WTC11 (cell line): ENCODE measurements around the gene UCN3. TPM values are rescaled to one million over a fixed set of nuclear protein-coding genes. Genes with fewer than 3 reads are reported as not detected.

ENCODE experiments used
- ATAC-seq: fragments of 200-7000 bp; cut with Tn5 transposase; 2 replicates; pipeline ENCODE4 v1.10.0; 2021; ENCODE audit warnings: mild to moderate bottlenecking, moderate library complexity
- CTCF ChIA-PET: fragments of 300-600 bp; sonication (Branson Sonifier 250); formaldehyde crosslinking; loops from one replicate; lab custom pipeline; 2021; ENCODE audit warnings: antibody characterized with exemption; lab: Charles Lee
- POLR2A ChIA-PET: fragments of 350-600 bp; sonication (Branson Sonifier 250); formaldehyde crosslinking; loops from one replicate; lab custom pipeline; 2021; ENCODE audit warnings: antibody characterized with exemption; lab: Charles Lee
- DNase-seq: peaks from one replicate; pipeline ENCODE4 v3.0.0; 2021; ENCODE audit warnings: low spot score
- H3K27ac Mint-ChIP-seq: 2 replicates; pipeline ENCODE4 v1.8.0; 2021; ENCODE audit warnings: mixed read lengths
- H3K27me3 Mint-ChIP-seq: 2 replicates; pipeline ENCODE4 v1.8.0; 2021; ENCODE audit warnings: low read depth, mild to moderate bottlenecking, moderate library complexity, mixed read lengths
- H3K36me3 Mint-ChIP-seq: 2 replicates; pipeline ENCODE4 v1.8.0; 2021; ENCODE audit warnings: mixed read lengths
- H3K4me1 Mint-ChIP-seq: 2 replicates; pipeline ENCODE4 v1.8.0; 2022; ENCODE audit warnings: mixed read lengths
- H3K4me3 Mint-ChIP-seq: 2 replicates; pipeline ENCODE4 v1.8.0; 2021; ENCODE audit warnings: mild to moderate bottlenecking, moderate library complexity, mixed read lengths
- H3K9me3 Mint-ChIP-seq: 2 replicates; pipeline ENCODE4 v1.8.0; 2021; ENCODE audit warnings: mixed read lengths
- AFF4 ChIP-seq: sonication (generic); formaldehyde crosslinking; IDR thresholded peaks from 2 replicates; pipeline ENCODE4 v1.8.1; 2023; ENCODE audit warnings: mild to moderate bottlenecking, missing genetic modification reagents, borderline replicate concordance
- CREB1 ChIP-seq: sonication (generic); formaldehyde crosslinking; IDR thresholded peaks from 2 replicates; pipeline ENCODE4 v1.8.0; 2023; ENCODE audit warnings: mild to moderate bottlenecking, missing genetic modification reagents
- ERG ChIP-seq: fragments of 250-450 bp; sonication (Bioruptor Pico); IDR thresholded peaks from 2 replicates; pipeline ENCODE4 v1.8.0; 2021; ENCODE audit warnings: mild to moderate bottlenecking
- MYBL2 ChIP-seq: sonication (generic); formaldehyde crosslinking; IDR thresholded peaks from 2 replicates; pipeline ENCODE4 v1.8.1; 2023; ENCODE audit warnings: mild to moderate bottlenecking, moderate library complexity, missing genetic modification reagents
- SMAD4 ChIP-seq: sonication (generic); formaldehyde crosslinking; IDR thresholded peaks from 2 replicates; pipeline ENCODE4 v1.8.0; 2022; ENCODE audit warnings: mild to moderate bottlenecking, missing genetic modification reagents
- TEAD4 ChIP-seq: sonication (generic); formaldehyde crosslinking; IDR thresholded peaks from 2 replicates; pipeline ENCODE4 v1.8.0; 2022; ENCODE audit warnings: mild to moderate bottlenecking, missing genetic modification reagents
- ZBTB43 ChIP-seq: sonication (generic); formaldehyde crosslinking; IDR thresholded peaks from 2 replicates; pipeline ENCODE4 v1.8.1; 2023; ENCODE audit warnings: mild to moderate bottlenecking, missing genetic modification reagents
- ZNF121 ChIP-seq: sonication (generic); formaldehyde crosslinking; IDR thresholded peaks from 2 replicates; pipeline ENCODE4 v1.8.0; 2023; ENCODE audit warnings: missing genetic modification reagents
- ZNF219 ChIP-seq: sonication (generic); formaldehyde crosslinking; IDR thresholded peaks from 2 replicates; pipeline ENCODE4 v1.8.0; 2023; ENCODE audit warnings: missing genetic modification reagents, mild to moderate bottlenecking, borderline replicate concordance
- ZNF423 ChIP-seq: fragments of 250-450 bp; sonication (Bioruptor Pico); IDR thresholded peaks from 2 replicates; pipeline ENCODE4 v2.1.2; 2022; ENCODE audit warnings: mild to moderate bottlenecking, moderate library complexity
- ZSCAN18 ChIP-seq: fragments of 250-450 bp; sonication (Bioruptor Pico); IDR thresholded peaks from 2 replicates; pipeline ENCODE4 v2.1.2; 2022; ENCODE audit warnings: mild to moderate bottlenecking, moderate library complexity
- total RNA-seq: library from RNA; stranded (reverse); gene quantifications from 3 replicates; pipeline ENCODE4 v1.2.3, GENCODE V29; 2021
- TF ChIP-seq, protein P1 (sequence below): fragments of 250-450 bp; sonication (Bioruptor Pico); conservative IDR thresholded peaks from 2 replicates; pipeline ENCODE4 v1.9.0; 2021; ENCODE audit warnings: mild to moderate bottlenecking
- TF ChIP-seq, protein P2 (sequence below): sonication (generic); formaldehyde crosslinking; IDR thresholded peaks from 2 replicates; pipeline ENCODE4 v1.8.1; 2022; ENCODE audit warnings: low read depth, mild to moderate bottlenecking, moderate library complexity, missing genetic modification reagents, borderline replicate concordance
- TF ChIP-seq, protein P3 (sequence below): sonication (generic); formaldehyde crosslinking; IDR thresholded peaks from 2 replicates; pipeline ENCODE4 v1.8.1; 2022; ENCODE audit warnings: mild to moderate bottlenecking, moderate library complexity, missing genetic modification reagents
- TF ChIP-seq, protein P4 (sequence below): sonication (generic); formaldehyde crosslinking; IDR thresholded peaks from 2 replicates; pipeline ENCODE4 v1.8.1; 2022; ENCODE audit warnings: low read depth, missing genetic modification reagents, borderline replicate concordance

The UCN3 gene
- total RNA-seq, 1 experiment from 2014 or later, result not detected

DNA sequence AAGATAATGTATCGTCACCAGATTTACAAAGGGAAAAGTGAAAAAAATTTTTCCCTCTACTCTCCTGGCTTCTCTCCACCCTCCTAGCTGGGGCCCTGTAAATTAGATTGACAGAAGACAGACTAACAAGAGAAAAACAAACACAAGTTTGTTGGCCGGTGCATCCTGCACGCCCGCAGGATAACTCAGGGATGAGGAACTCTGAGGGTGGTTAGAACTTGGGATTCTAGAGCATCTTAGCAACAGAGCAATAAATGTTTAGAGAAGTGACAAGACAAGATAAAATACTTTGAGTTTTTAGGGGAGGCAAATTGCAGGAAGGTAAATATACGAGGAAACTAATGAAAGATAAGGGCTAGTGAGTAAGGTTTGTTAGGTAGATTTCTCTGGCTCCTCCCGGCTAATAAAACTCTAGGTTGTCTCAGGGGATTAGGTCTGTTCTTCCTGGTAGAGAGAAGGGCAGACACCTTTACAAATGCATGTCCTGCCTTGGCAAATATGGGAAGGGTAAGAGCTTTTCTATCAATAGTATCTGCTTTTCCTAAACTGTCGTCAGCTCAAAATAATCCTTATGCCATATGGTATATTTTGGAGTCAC, 4.3 kb upstream of the UCN3 start (continued):
- TF ChIP-seq, protein P1, sequence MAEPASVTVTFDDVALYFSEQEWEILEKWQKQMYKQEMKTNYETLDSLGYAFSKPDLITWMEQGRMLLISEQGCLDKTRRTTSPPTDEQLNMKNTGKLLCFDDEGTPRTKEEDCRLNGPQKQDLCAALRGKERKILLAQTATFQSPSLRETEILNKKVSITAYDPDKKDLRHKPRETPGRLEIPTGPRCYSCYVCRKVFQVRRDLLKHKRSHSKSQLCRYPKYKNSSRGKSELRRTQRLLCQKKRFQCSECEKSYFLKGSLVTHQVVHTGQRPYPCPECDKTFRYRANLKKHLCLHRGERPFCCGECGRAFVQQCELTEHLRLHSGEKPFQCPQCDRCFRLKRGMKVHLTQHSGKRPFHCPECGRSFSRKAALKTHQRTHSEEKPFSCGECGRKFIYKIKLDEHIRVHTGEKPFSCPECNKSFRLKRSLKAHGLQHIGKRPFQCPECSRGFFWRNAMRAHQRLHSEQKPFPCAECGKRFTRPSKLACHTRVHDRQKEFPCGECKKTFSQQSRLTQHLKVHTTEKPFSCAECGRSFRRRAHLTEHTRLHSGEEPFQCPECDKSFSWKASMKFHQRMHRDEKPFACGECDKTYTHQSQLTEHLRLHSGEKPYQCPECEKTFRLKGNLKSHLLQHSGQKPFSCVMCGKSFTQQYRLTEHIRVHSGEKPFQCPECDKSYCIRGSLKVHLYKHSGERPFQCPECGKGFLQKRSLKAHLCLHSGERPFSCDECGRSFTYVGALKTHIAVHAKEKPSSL (CRISPR knock-in tag), result no peak
- no peak for TF ChIP-seq ZNF121 (CRISPR knock-in tag)
- TF ChIP-seq CREB1 (CRISPR knock-in tag), result no peak
- no peak for TF ChIP-seq ZBTB43 (CRISPR knock-in tag)
- TF ChIP-seq ZNF219, result no peak

- H3K9me3 Mint-ChIP-seq, result peaks cover 5% of the 10 kb centered on the region; the same call in 1 of the 2 replicates
- CTCF ChIA-PET, result no interaction called here
- DNase-seq, result no peak
- POLR2A ChIA-PET, result no interaction called here
- no peak for TF ChIP-seq AFF4 (CRISPR knock-in tag)
- TF ChIP-seq, protein P2, sequence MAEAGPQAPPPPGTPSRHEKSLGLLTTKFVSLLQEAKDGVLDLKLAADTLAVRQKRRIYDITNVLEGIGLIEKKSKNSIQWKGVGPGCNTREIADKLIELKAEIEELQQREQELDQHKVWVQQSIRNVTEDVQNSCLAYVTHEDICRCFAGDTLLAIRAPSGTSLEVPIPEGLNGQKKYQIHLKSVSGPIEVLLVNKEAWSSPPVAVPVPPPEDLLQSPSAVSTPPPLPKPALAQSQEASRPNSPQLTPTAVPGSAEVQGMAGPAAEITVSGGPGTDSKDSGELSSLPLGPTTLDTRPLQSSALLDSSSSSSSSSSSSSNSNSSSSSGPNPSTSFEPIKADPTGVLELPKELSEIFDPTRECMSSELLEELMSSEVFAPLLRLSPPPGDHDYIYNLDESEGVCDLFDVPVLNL (CRISPR knock-in tag), result no peak
- TF ChIP-seq ERG (CRISPR knock-in tag), result no peak
- TF ChIP-seq, protein P3, sequence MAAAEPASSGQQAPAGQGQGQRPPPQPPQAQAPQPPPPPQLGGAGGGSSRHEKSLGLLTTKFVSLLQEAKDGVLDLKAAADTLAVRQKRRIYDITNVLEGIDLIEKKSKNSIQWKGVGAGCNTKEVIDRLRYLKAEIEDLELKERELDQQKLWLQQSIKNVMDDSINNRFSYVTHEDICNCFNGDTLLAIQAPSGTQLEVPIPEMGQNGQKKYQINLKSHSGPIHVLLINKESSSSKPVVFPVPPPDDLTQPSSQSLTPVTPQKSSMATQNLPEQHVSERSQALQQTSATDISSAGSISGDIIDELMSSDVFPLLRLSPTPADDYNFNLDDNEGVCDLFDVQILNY, result no peak
- TF ChIP-seq MYBL2, result no peak
- TF ChIP-seq TEAD4 (CRISPR knock-in tag), result no peak
- TF ChIP-seq, protein P4, sequence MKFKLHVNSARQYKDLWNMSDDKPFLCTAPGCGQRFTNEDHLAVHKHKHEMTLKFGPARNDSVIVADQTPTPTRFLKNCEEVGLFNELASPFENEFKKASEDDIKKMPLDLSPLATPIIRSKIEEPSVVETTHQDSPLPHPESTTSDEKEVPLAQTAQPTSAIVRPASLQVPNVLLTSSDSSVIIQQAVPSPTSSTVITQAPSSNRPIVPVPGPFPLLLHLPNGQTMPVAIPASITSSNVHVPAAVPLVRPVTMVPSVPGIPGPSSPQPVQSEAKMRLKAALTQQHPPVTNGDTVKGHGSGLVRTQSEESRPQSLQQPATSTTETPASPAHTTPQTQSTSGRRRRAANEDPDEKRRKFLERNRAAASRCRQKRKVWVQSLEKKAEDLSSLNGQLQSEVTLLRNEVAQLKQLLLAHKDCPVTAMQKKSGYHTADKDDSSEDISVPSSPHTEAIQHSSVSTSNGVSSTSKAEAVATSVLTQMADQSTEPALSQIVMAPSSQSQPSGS (CRISPR knock-in tag), result no peak
- TF ChIP-seq SMAD4, result no peak
- no peak for TF ChIP-seq ZSCAN18 (CRISPR knock-in tag)
- TF ChIP-seq ZNF423, result no peak
- H3K4me1 Mint-ChIP-seq, result no peaks in the 10 kb centered on the region
- H3K27ac Mint-ChIP-seq, result no peak overlapping the region
- H3K36me3 Mint-ChIP-seq, result no peaks in the 10 kb centered on the region
- no peaks in the 10 kb centered on the region for H3K27me3 Mint-ChIP-seq
- H3K4me3 Mint-ChIP-seq, result no peak overlapping the region
- ATAC-seq, result no peak
These were observed 2.8 kb upstream of the UCN3 start for GRCh38 chr10:5361966-5362365.
